WERI-Rb-1 (cell line): Measurements from ENCODE around the gene RNF214.
"Not testable (repeated sequence)": the region's sequence is repeated elsewhere in the genome, so short reads cannot be mapped to it uniquely, and the experiment has no call there.

Experiments
- DNase-seq: peaks from one replicate; pipeline ENCODE4 v3.0.0-alpha.2; 2020
- H3K27ac ChIP-seq: fragments of 250-450 bp; sonication (Bioruptor Pico); 2 replicates; pipeline ENCODE4 v1.5.1; 2020; ENCODE audit warnings: mild to moderate bottlenecking, moderate library complexity
- H3K27me3 ChIP-seq: fragments of 250-450 bp; sonication (Bioruptor Pico); 2 replicates; pipeline ENCODE4 v1.5.1; 2021; ENCODE audit warnings: mild to moderate bottlenecking, low read depth, moderate library complexity; ENCODE audit not compliant: insufficient read depth, severe bottlenecking
- H3K36me3 ChIP-seq: fragments of 250-450 bp; sonication (Bioruptor Pico); 2 replicates; pipeline ENCODE4 v1.5.1; 2020; ENCODE audit warnings: mild to moderate bottlenecking, moderate library complexity
- H3K4me3 ChIP-seq: 2 replicates; pipeline ENCODE4 v1.5.1; 2011; ENCODE audit warnings: low read depth, mild to moderate bottlenecking, control low read depth, low read length
- H3K9me3 ChIP-seq: fragments of 250-450 bp; sonication (Bioruptor Pico); 2 replicates; pipeline ENCODE4 v1.5.1; 2021; ENCODE audit warnings: mild to moderate bottlenecking, moderate library complexity; ENCODE audit not compliant: severe bottlenecking
- TF ChIP-seq, protein P1 (sequence below): IDR thresholded peaks from 2 replicates; pipeline ENCODE4 v1.5.1; 2011; ENCODE audit warnings: low read depth, mild to moderate bottlenecking, control low read depth, inconsistent platforms, low read length

RNF214 gene

DNA sequence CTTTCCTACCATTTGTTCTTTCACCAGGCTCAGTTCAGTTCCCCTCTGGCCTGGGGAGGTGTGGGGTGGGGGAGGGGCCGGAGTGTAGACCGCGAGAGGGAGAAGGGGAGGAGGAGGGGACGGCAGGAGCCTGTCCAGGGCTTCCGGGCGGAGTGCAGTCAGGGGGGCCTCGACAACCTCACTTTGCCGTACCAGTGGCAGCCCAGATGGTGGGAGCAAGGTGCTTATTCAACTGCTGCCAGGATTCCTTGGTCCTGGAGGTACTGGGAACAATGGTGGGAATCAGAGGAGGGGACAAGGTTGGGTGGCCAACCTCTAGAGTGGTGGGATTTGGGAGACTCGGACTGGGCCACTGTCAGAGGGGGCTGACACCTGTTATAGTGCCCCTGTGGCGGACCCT, 82.4 kb downstream of the RNF214 start:
- Histone ChIP-seq H3K36me3 (peaks cover 13% of the 10 kb centered on the region), H3K27ac (peak overlapping the region; percentile 84), H3K27me3 (no peaks in the 10 kb centered on the region), H3K9me3 (no peaks in the 10 kb centered on the region), H3K4me3 (peak overlapping the region; percentile 91)
- TF ChIP-seq, protein P1, sequence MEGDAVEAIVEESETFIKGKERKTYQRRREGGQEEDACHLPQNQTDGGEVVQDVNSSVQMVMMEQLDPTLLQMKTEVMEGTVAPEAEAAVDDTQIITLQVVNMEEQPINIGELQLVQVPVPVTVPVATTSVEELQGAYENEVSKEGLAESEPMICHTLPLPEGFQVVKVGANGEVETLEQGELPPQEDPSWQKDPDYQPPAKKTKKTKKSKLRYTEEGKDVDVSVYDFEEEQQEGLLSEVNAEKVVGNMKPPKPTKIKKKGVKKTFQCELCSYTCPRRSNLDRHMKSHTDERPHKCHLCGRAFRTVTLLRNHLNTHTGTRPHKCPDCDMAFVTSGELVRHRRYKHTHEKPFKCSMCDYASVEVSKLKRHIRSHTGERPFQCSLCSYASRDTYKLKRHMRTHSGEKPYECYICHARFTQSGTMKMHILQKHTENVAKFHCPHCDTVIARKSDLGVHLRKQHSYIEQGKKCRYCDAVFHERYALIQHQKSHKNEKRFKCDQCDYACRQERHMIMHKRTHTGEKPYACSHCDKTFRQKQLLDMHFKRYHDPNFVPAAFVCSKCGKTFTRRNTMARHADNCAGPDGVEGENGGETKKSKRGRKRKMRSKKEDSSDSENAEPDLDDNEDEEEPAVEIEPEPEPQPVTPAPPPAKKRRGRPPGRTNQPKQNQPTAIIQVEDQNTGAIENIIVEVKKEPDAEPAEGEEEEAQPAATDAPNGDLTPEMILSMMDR, result no peak
- no peak for DNase-seq

DNA sequence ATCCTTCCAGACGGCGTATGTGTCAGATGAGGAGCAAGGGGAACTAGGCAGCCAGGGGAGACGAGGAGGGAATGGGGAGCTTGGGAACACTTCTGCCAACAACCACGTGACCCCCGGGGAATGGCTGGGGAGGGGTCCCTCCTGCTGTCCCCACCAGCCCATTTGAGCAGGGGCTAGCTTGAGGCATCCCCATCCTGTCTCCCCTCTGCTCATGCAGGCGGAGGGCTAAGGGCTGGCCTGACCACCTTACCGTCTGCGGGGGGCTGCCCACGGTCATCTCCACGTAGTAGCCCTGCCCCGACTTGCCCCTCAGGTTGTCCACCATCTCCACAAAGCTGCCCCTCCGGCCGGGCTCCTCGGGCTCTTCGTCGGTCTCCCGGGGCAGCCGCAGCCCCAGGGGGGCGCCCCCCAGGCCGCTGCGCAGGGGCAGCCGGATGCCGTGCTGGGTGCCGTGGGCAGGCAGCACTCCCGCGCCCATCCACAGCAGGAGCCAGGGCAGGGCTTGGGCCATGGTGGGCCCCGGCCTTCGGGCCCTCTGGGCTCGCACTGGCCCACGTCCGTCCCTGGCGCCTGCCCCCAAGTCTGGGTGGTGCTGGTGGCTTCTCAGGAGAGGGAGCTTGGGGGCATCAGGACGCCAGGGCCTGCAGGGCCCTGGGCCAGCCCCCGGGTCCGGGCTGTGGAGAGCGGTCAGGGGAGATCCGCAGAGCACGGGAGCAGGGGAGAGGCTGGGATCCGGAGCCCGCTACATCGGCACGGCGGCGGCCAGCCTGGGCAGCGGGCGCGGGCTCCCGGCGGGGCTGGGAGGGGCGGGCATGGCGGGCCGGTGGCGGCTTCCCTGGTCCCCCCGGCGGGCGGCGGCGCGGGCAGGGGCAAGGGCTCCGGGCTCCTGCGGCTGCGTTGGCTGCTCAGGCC, 83.1 kb downstream of the RNF214 start:
- no peaks in the 10 kb centered on the region for H3K9me3 ChIP-seq
- TF ChIP-seq, protein P1, result no peak
- no peak for DNase-seq
- H3K36me3 ChIP-seq, result peaks cover 13% of the 10 kb centered on the region
- H3K27me3 ChIP-seq, result no peaks in the 10 kb centered on the region
- H3K4me3 ChIP-seq, result peak overlapping the region; percentile 91
- peak overlapping the region; percentile 84 for H3K27ac ChIP-seq

DNA sequence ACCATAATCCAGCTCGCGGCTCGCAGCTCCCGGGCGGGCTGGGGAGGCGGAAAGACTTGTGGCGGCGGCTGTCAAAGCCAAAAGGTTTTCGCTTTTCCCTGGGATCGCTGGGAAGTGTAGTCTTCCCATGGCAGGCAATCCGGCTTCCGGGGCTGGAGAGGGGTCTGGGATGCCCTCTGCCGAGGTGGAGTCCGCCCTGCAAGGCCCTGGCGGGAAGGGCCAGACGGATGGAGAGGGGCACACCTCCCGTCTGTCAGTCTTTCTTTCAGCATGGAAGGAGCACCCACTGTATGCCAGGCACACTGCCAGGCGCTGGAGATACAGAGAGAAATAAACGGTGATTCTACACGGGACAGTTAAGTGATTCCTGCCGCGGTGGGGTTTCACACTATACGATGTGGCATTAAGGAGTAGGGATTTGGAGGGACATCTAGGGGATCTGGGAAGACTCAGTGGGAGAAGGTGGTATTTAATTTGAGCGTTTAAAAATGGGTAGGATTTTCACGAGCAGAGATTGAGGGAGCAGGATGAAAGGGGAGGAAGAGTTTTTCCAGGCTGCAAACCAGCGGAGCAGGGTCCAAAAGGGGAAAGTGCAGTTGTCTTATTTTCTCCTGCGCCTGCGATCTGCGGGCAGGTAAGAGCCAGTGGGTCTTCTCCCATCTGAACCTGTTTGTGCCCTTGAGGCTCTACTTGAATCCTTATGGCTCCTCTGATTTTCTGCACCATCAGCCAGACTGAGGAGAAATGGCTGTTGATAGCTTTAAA, 83.9 kb downstream of the RNF214 start, which contains the start of gene BACE1:
Gene BACE1, minus strand, starts transcription at position 60 of the 765 bp plus-strand sequence. CDS start 461 bp downstream, outside the sequence.
- no peaks in the 10 kb centered on the region for H3K9me3 ChIP-seq
- DNase-seq, result peak; percentile 96
- H3K36me3 ChIP-seq, result peaks cover 13% of the 10 kb centered on the region
- H3K4me3 ChIP-seq, result peak within 1 kb of the TSS; percentile 91
- H3K27me3 ChIP-seq, result no peaks in the 10 kb centered on the region
- TF ChIP-seq, protein P1, result peak; percentile 74
- H3K27ac ChIP-seq, result peak within 1 kb of the TSS; percentile 84

DNA sequence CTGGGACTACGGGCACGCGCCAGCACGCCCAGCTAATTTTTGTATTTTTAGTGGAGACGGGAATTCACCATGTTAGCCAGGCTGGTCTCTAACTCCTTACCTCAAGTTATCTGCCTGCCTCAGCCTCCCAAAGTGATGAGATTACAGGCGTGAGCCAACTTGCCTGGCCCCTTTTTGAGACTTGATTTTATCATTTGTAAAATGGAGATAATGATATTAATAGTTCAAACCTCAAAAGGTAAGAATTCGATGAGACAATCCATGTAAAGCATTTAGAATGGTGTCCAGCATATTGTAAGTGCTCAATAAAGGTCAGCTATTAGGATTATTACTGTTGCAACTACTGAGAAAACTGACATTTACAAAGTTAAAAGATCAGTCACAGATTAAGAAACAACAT, 86.3 kb downstream of the RNF214 start:
- Histone ChIP-seq H3K9me3 (no peaks in the 10 kb centered on the region), H3K36me3 (peaks cover 4% of the 10 kb centered on the region), H3K27ac (no peak overlapping the region), H3K27me3 (no peaks in the 10 kb centered on the region), H3K4me3 (no peak overlapping the region)
- DNase-seq, result no peak
- TF ChIP-seq, protein P1, result no peak

DNA sequence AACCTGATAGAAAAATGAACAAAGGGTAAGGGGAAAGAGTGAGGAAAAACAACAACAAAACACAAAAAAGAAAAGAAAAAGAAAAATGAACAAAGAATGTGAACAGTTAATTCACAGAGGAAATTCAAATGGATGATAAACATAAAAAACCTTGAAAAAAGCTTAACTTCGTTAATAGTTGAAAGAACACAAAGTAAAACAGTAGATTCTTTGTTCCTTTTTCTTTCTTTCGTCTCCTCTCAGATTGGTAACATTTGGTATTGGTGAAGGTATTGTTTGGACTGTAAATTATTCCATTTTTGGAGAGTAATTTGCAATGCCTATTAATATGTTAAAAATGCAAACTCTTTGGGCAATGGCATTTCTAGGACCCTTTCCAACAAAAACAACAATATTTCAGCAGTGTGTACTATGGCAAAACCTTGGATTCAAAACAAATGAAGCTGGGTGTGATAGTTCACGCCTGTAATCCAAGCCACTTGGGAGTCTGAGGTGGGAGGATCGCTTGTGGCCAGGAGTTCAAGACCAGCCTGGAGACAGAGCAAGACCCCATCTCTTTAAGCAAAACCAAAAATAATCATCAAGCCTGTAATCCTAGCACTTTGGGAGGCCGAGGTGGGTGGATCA, 86.9 kb downstream of the RNF214 start:
- no peaks in the 10 kb centered on the region for H3K27me3 ChIP-seq
- H3K36me3 ChIP-seq, result no peaks in the 10 kb centered on the region; the same call in none of the 2 replicates
- TF ChIP-seq, protein P1, result no peak
- H3K9me3 ChIP-seq, result no peaks in the 10 kb centered on the region
- no peak overlapping the region for H3K27ac ChIP-seq
- DNase-seq, result no peak
- H3K4me3 ChIP-seq, result no peak overlapping the region

DNA sequence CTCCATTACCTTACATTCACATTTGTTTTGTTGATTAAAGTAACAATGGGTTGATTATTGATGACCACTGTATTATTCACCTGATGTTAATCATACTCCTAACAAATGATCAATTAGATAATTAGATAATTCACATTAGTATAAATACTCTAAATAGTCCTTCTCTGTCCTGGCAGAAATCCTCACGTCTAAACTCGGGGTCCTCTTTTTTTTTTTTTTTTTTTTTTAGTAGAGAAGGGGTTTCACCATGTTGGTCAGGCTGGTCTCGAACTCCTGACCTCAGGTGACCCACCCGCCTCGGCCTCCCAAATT, 94.7 kb downstream of the RNF214 start:
- H3K36me3 ChIP-seq, DNase-seq, H3K27me3 ChIP-seq, H3K9me3 ChIP-seq: not testable (repeated sequence)
- Histone ChIP-seq H3K4me3 (peak overlapping the region; percentile 81), H3K27ac (peak overlapping the region; percentile 90)
